ENCODE data around the gene CYP19A1. TPM values are rescaled to one million over a fixed set of nuclear protein-coding genes. Genes with fewer than 3 reads are reported as not detected.

CYP19A1 gene
- total RNA-seq, 1 donor from 2014 or later: not detected

DNA sequence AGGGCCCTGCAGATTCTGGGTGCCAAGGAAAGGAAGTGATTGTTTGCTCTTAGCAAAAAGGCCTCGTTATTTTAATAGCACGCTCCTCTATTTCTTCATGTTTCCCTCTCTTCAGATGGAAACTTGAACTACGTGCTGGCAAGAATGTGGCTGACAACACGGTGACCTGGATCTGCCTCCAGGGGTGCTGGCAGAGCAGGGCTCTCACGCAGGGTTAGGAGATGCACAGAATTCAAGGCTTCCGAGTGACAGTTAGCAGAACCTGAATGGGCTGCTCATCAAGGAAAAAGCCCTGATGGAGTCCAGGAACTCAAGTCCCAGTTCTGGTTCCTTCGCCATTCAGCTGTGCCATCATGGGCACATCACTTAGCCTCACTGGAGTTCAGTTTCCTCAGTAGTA is 22.7 kb downstream of the CYP19A1 start:
- TF ChIP-seq, protein P1, sequence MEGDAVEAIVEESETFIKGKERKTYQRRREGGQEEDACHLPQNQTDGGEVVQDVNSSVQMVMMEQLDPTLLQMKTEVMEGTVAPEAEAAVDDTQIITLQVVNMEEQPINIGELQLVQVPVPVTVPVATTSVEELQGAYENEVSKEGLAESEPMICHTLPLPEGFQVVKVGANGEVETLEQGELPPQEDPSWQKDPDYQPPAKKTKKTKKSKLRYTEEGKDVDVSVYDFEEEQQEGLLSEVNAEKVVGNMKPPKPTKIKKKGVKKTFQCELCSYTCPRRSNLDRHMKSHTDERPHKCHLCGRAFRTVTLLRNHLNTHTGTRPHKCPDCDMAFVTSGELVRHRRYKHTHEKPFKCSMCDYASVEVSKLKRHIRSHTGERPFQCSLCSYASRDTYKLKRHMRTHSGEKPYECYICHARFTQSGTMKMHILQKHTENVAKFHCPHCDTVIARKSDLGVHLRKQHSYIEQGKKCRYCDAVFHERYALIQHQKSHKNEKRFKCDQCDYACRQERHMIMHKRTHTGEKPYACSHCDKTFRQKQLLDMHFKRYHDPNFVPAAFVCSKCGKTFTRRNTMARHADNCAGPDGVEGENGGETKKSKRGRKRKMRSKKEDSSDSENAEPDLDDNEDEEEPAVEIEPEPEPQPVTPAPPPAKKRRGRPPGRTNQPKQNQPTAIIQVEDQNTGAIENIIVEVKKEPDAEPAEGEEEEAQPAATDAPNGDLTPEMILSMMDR (IDR thresholded peaks at IDR 0.05; ENCODE audit: partially characterized antibody, unreplicated experiment): no peak
- H3K4me3 Mint-ChIP-seq (ENCODE audit: unreplicated experiment): no peak overlapping the region
- peaks cover 12% of the 10 kb centered on the region for H3K4me1 Mint-ChIP-seq (ENCODE audit: low read depth, unreplicated experiment)
- no peaks in the 10 kb centered on the region for H3K9me3 Mint-ChIP-seq (ENCODE audit: unreplicated experiment)
- H3K27ac Mint-ChIP-seq (ENCODE audit: unreplicated experiment): no peak overlapping the region
- no peak for DNase-seq
- peaks cover 3% of the 10 kb centered on the region for H3K27me3 Mint-ChIP-seq (ENCODE audit: unreplicated experiment)
- H3K36me3 Mint-ChIP-seq (ENCODE audit: unreplicated experiment): no peaks in the 10 kb centered on the region

DNA sequence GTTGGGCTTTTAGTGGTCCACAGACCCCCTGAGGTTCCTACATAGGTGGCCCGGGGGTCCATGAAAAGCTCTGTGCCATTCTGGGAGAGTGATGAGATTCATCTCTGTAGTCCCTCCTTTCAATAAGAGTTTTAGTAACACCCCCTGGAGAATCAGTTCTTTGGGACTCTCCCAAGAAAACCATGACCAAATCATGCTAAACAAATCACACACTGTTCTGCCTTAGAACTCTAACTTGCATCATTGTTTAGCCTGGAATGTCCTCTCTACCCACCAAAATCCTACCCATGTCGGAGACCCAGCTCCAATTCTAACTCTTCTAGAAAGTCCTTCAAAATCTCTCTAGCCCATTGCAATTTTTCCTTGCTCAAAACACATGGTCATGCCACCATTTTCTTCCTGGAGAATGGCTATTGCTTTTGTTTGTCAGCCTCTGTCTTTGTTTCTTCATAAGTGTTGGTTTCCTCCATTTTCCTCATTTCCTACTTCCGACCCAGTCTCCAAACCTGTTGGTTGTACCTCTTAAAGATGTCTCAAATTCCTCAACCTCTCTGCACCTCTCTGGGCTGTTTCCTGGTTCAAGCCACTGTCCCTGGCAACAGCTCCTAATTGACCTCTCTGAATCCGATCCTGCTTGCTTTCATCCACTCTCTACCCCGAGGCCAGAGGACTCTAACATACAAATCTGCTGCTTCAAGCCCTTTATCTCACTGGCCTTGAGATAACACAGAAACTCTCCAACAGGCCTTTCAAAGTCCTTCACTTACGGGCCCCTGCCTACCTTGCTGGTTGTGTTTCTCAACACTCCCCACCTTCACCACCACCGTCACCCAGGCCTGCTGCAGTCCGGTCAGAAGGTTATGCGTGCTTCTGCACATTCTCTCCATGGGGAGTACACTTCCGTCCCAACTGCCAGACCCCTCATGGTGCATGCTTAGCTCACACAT is 23.7 kb downstream of the CYP19A1 start:
- Mint-ChIP-seq H3K27ac (ENCODE audit: unreplicated experiment) (no peak overlapping the region), H3K9me3 (ENCODE audit: unreplicated experiment) (no peaks in the 10 kb centered on the region), H3K27me3 (ENCODE audit: unreplicated experiment) (peaks cover 3% of the 10 kb centered on the region), H3K36me3 (ENCODE audit: unreplicated experiment) (no peaks in the 10 kb centered on the region), H3K4me3 (ENCODE audit: unreplicated experiment) (no peak overlapping the region), H3K4me1 (ENCODE audit: low read depth, unreplicated experiment) (peaks cover 13% of the 10 kb centered on the region)
- TF ChIP-seq, protein P1 (IDR thresholded peaks at IDR 0.05; ENCODE audit: partially characterized antibody, unreplicated experiment): no peak
- DNase-seq: no peak

DNA sequence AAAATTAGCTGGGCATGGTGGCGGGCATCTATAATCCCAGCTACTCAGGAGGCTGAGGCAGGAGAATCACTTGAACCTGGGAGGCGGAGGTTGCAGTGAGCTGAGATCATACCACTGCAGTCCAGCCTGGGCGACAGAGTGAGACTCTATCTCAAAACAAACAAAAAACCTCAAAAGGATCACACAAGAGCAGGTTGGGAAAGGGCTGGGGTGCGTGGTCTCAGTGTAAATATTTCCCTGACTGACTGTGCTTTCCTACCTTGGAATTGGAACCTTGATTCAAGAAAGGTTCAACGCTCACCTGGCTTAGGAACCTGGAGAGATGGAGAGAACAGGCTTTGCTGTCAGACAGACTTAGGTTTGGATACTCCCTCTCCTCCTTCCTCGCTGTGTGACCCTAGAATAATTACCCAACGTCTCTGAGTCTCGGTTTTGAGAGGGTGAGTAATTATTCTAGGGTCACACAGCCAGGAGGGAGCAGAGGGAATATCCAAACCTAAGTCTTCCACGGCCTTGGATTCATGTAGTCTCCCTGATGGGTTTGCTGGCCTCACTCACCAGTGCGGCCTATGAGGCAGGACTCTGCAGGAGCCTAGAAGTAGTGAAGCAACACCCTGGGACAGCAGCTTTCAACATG is 24.6 kb downstream of the CYP19A1 start:
- Mint-ChIP-seq H3K36me3 (ENCODE audit: unreplicated experiment) (no peaks in the 10 kb centered on the region), H3K4me3 (ENCODE audit: unreplicated experiment) (no peak overlapping the region), H3K4me1 (ENCODE audit: low read depth, unreplicated experiment) (peaks cover 13% of the 10 kb centered on the region), H3K9me3 (ENCODE audit: unreplicated experiment) (no peaks in the 10 kb centered on the region), H3K27me3 (ENCODE audit: unreplicated experiment) (peaks cover 3% of the 10 kb centered on the region), H3K27ac (ENCODE audit: unreplicated experiment) (no peak overlapping the region)
- TF ChIP-seq, protein P1 (IDR thresholded peaks at IDR 0.05; ENCODE audit: partially characterized antibody, unreplicated experiment): no peak
- DNase-seq: no peak

GRCh38 chr15:51313074-51313393 is 25.4 kb downstream of the CYP19A1 start:
- no peaks in the 10 kb centered on the region for H3K9me3 Mint-ChIP-seq (ENCODE audit: unreplicated experiment)
- H3K27me3 Mint-ChIP-seq (ENCODE audit: unreplicated experiment): peaks cover 2% of the 10 kb centered on the region
- TF ChIP-seq, protein P1 (IDR thresholded peaks at IDR 0.05; ENCODE audit: partially characterized antibody, unreplicated experiment): no peak
- no peaks in the 10 kb centered on the region for H3K36me3 Mint-ChIP-seq (ENCODE audit: unreplicated experiment)
- DNase-seq: no peak
- peaks cover 13% of the 10 kb centered on the region for H3K4me1 Mint-ChIP-seq (ENCODE audit: low read depth, unreplicated experiment)
- H3K4me3 Mint-ChIP-seq (ENCODE audit: unreplicated experiment): no peak overlapping the region
- H3K27ac Mint-ChIP-seq (ENCODE audit: unreplicated experiment): no peak overlapping the region
